Astrocyte (in vitro differentiated cells and primary cell): ENCODE measurements around the gene CORO2A.

Experiments
- EZH2 ChIP-seq: IDR thresholded peaks from 2 replicates; pipeline ENCODE4 v1.6.1; 2012; ENCODE audit warnings: mild to moderate bottlenecking, low read length, inconsistent platforms; ENCODE audit not compliant: insufficient read depth
- TF ChIP-seq, protein P1 (sequence below): IDR thresholded peaks from 2 replicates; pipeline ENCODE4 v1.5.1; 2011; ENCODE audit warnings: low read depth, mild to moderate bottlenecking, inconsistent platforms, low read length, moderate library complexity; ENCODE audit not compliant: insufficient read depth

DNA sequence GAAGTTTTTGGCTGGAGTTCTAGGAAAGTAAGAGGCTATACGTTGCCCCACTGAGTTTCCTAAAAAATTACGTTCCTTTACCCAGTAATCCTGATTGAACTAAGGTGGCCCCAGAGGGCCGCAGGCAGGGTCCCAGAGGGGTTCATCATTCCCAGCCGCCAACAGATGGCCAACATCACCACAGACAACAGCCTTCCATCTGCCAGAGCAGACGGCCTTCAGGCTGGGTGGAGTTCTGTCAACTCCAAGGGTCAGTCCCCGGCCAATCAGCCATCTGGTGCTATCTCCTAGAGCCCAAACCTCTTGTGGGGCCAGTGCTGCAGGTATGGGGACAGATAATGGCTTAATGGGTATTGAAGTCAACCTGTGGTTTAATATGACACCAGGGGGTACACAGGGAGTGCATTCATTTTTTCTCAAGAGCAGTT lies 32.6 kb upstream of the CORO2A start:
- TF ChIP-seq, protein P1, sequence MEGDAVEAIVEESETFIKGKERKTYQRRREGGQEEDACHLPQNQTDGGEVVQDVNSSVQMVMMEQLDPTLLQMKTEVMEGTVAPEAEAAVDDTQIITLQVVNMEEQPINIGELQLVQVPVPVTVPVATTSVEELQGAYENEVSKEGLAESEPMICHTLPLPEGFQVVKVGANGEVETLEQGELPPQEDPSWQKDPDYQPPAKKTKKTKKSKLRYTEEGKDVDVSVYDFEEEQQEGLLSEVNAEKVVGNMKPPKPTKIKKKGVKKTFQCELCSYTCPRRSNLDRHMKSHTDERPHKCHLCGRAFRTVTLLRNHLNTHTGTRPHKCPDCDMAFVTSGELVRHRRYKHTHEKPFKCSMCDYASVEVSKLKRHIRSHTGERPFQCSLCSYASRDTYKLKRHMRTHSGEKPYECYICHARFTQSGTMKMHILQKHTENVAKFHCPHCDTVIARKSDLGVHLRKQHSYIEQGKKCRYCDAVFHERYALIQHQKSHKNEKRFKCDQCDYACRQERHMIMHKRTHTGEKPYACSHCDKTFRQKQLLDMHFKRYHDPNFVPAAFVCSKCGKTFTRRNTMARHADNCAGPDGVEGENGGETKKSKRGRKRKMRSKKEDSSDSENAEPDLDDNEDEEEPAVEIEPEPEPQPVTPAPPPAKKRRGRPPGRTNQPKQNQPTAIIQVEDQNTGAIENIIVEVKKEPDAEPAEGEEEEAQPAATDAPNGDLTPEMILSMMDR = no peak
- TF ChIP-seq EZH2 = no peak
